ENCODE data around the gene CFAP61. TPM values are rescaled to one million over a fixed set of nuclear protein-coding genes. Genes with fewer than 3 reads are reported as not detected.

CFAP61 gene
- total and polyA plus RNA-seq, 9 of the 15 experiments (the other 6 are each of a cell fraction or from before 2014, with no cell fraction given) = 0.11 TPM; not detected in 8

- TF ChIP-seq CREB5 (CRISPR knock-in tag; IDR thresholded peaks at IDR 0.05) (no peak), IFI16 (CRISPR knock-in tag; IDR thresholded peaks at IDR 0.05) (no peak)
Observed at GRCh38 chr20:20363799-20364592, 311.7 kb downstream of the CFAP61 start (continued).

GRCh38 chr20:20364593-20365479, 312.5 kb downstream of the CFAP61 start:
- BruUV-seq (replicated peaks) = no TSS peak
- DNase-seq (ENCODE audit: extremely low read depth in 1 of 4, low spot score in 3 of 4) = no peak
- intact Hi-C loops (cut with micrococcal nuclease) (no loop called here), in situ Hi-C loops (cut with MboI) (no loop called here)
- no peak for FAIRE-seq
- no peak overlapping the region for H3K27ac ChIP-seq (ENCODE audit: extremely low read depth, low read depth, low read length)
- no peaks in the 10 kb centered on the region; a peak in 1 of 5 replicates for H3K4me1 ChIP-seq (replicated peaks in 1 of 2; ENCODE audit: control insufficient read depth in 2 of 2, insufficient read depth in 2 of 2, low read length in 2 of 2)
- no peak overlapping the region for H3K4me2 ChIP-seq (ENCODE audit: insufficient read depth, low read length)
- 10% methylated on average over 29 of the region's 70 CpGs for WGBS (ENCODE audit: insufficient coverage, low coverage, missing lambda C conversion rate)
- no peak for TF ChIP-seq ZNF507 (tag; conservative IDR thresholded peaks at IDR 0.05)
- no peak for TF ChIP-seq ZNF586 (CRISPR knock-in tag; conservative IDR thresholded peaks at IDR 0.05)
- TF ChIP-seq DPF2 (IDR thresholded peaks at IDR 0.05) = no peak
- no peak for TF ChIP-seq BRD4 (IDR thresholded peaks at IDR 0.05)
- no peak for TF ChIP-seq PRDM10 (IDR thresholded peaks at IDR 0.05; ENCODE audit: partially characterized antibody)
- TF ChIP-seq CAMTA2 (CRISPR knock-in tag; conservative IDR thresholded peaks at IDR 0.05) = no peak
- no peak for TF ChIP-seq ZNF589 (CRISPR knock-in tag; IDR thresholded peaks at IDR 0.05; ENCODE audit: low read depth)
- no peak for TF ChIP-seq EHMT2 (IDR thresholded peaks at IDR 0.05)
- peaks cover 0 to 16% of the 10 kb centered on the region in 2 experiments; a peak in 2 of 5 replicates for H3K27me3 ChIP-seq (ENCODE audit: control insufficient read depth in 2 of 2, insufficient read depth in 2 of 2, low read length in 2 of 2)
- H4K20me1 ChIP-seq (replicated peaks; ENCODE audit: control insufficient read depth, insufficient read depth, low read length) = no peaks in the 10 kb centered on the region
- no peak overlapping the region for H3K9ac ChIP-seq (ENCODE audit: insufficient read depth in 1 of 2, low read depth in 2 of 2, low read length in 2 of 2)
- H3K36me3 ChIP-seq (ENCODE audit: control insufficient read depth, insufficient read depth, low read length) = no peaks in the 10 kb centered on the region
- H3K9me3 ChIP-seq (replicated peaks; ENCODE audit: control insufficient read depth, insufficient read depth, low read depth, low read length) = no peaks in the 10 kb centered on the region
- no peak overlapping the region for H2AFZ ChIP-seq (ENCODE audit: low read depth, low read length)
- CTCF ChIA-PET (ENCODE audit: low intra/inter-chr PET ratio) = no interaction called here
- POLR2A ChIA-PET = no interaction called here
- no peak for ATAC-seq
- no peaks in the 10 kb centered on the region for H3K9me1 ChIP-seq (ENCODE audit: control insufficient read depth, insufficient read depth, low read length)
- no peaks in the 10 kb centered on the region for H3K79me2 ChIP-seq (ENCODE audit: control insufficient read depth, insufficient read depth, low read length)
- no peak overlapping the region for H3K4me3 ChIP-seq
